K562 (cell line): Measurements from ENCODE around the gene PDZD2. TPM values are rescaled to one million over a fixed set of nuclear protein-coding genes. Genes with fewer than 3 reads are reported as not detected.
A peak's percentile ranks its signal among the peaks of the same experiment; 100 is the strongest.

ENCODE experiments used
- ATAC-seq: fragments of 200-7000 bp; cut with Tn5 transposase; 3 replicates; pipeline ENCODE4 v1.9.1; 2020; ENCODE audit warnings: moderate library complexity
- BruUV-seq: library from RNA; stranded (reverse); fragments of 400-500 nt; replicated peaks from 2 replicates; lab custom pipeline; 2021; lab: Mats Ljungman, UMichigan
- CTCF ChIA-PET: fragments of 300-600 bp; formaldehyde crosslinking; extraction: SDS; loops from one replicate; lab custom pipeline; 2021; ENCODE audit warnings: low intra/inter-chr PET ratio; lab: Yijun Ruan, JAX
- POLR2A ChIA-PET: fragments of 300-600, 350-650 bp; sonication (Branson Sonifier 250); formaldehyde crosslinking; extraction: SDS; loops from one replicate; lab custom pipeline; 2021; ENCODE audit warnings: antibody characterized with exemption, inconsistent platforms; lab: Yijun Ruan, JAX
- DNase-seq, 4 experiments: peaks; one replicate each; pipeline versions ENCODE4 v3.0.0 to v3.0.0-alpha.2; 2011 to 2018; ENCODE audit warnings: low spot score in 3 of 4, mixed read lengths in 3 of 4; ENCODE audit errors: extremely low read depth in 1 of 4
- FAIRE-seq: peaks from 2 replicates; lab custom pipeline; 2011; peaks lifted over from hg19 to GRCh38; lab: Jason Lieb, UNC
- H2AFZ ChIP-seq: 2 replicates; pipeline ENCODE4 v1.6.0; 2011; ENCODE audit warnings: low read depth, low read length, control low read depth, inconsistent platforms
- H3K27ac ChIP-seq: fragments of 200-600 bp; 3 replicates; pipeline ENCODE4 v1.8.0; 2011; ENCODE audit warnings: low read depth, mild to moderate bottlenecking, control low read depth, inconsistent platforms, low read length, moderate library complexity, mixed read lengths; ENCODE audit errors: extremely low read depth
- H3K27me3 ChIP-seq, 2 experiments: fragments of 300-600 bp in 1 of 2; 2 replicates in 1 of 2; 3 replicates in 1 of 2; pipeline versions ENCODE4 v1.6.0 to v1.8.0; 2011; ENCODE audit warnings: inconsistent platforms in 2 of 2, low read length in 2 of 2, mild to moderate bottlenecking in 1 of 2, mixed read lengths in 1 of 2, moderate library complexity in 1 of 2; ENCODE audit not compliant: control insufficient read depth in 2 of 2, insufficient read depth in 2 of 2
- H3K36me3 ChIP-seq: fragments of 300-600 bp; 3 replicates; pipeline ENCODE4 v1.8.0; 2011; ENCODE audit warnings: mild to moderate bottlenecking, low read length, inconsistent platforms; ENCODE audit not compliant: control insufficient read depth, insufficient read depth
- H3K4me1 ChIP-seq, 2 experiments: fragments of 200-600 bp in 1 of 2; replicated peaks in 1 of 2; 2 replicates in 1 of 2; 3 replicates in 1 of 2; pipeline versions ENCODE4 v1.5.1 to v1.8.0; 2011; ENCODE audit warnings: inconsistent platforms in 2 of 2, low read length in 2 of 2, mild to moderate bottlenecking in 1 of 2, mixed read lengths in 1 of 2, moderate library complexity in 1 of 2; ENCODE audit not compliant: control insufficient read depth in 2 of 2, insufficient read depth in 2 of 2
- H3K4me2 ChIP-seq: 2 replicates; pipeline ENCODE4 v1.6.1; 2011; ENCODE audit warnings: low read length, control low read depth, inconsistent platforms, mixed read lengths; ENCODE audit not compliant: insufficient read depth
- H3K4me3 ChIP-seq: fragments of 200-600 bp; sonication (generic), shearing (Covaris generic); 2 replicates; pipeline ENCODE4 v1.5.1; 2016; ENCODE audit warnings: control low read depth, inconsistent platforms
- H3K79me2 ChIP-seq: fragments of 200-600 bp; 3 replicates; pipeline ENCODE4 v1.8.0; 2011; ENCODE audit warnings: low read length, inconsistent platforms; ENCODE audit not compliant: control insufficient read depth, insufficient read depth
- H3K9ac ChIP-seq, 2 experiments: 2 replicates each; pipeline versions ENCODE4 v1.6.0 to v1.6.1; 2011; ENCODE audit warnings: low read depth in 2 of 2, low read length in 2 of 2, control low read depth in 1 of 2, inconsistent platforms in 1 of 2, mild to moderate bottlenecking in 1 of 2, mixed read lengths in 1 of 2; ENCODE audit not compliant: insufficient read depth in 1 of 2
- H3K9me1 ChIP-seq: one replicate; pipeline ENCODE4 v1.6.0; 2011; ENCODE audit warnings: inconsistent platforms, mild to moderate bottlenecking, low read length, moderate library complexity; ENCODE audit not compliant: control insufficient read depth, insufficient read depth
- H3K9me3 ChIP-seq: replicated peaks from 2 replicates; pipeline ENCODE4 v1.5.1; 2011; ENCODE audit warnings: low read depth, low read length, inconsistent platforms; ENCODE audit not compliant: control insufficient read depth, insufficient read depth
- H4K20me1 ChIP-seq: replicated peaks from 2 replicates; pipeline ENCODE4 v1.6.1; 2011; ENCODE audit warnings: low read length, inconsistent platforms, mixed read lengths; ENCODE audit not compliant: control insufficient read depth, insufficient read depth
- FOSL1 ChIP-seq: fragments of 200-800 bp; sonication (Bioruptor generic); conservative IDR thresholded peaks from 2 replicates; pipeline ENCODE4 v1.6.1; 2016; ENCODE audit warnings: missing genetic modification characterization, missing compliant biosample characterization
- RBM14 ChIP-seq: fragments of 200-400 bp; formaldehyde crosslinking; IDR thresholded peaks from 2 replicates; pipeline ENCODE4 v1.6.1; 2018; ENCODE audit warnings: low read depth, mild to moderate bottlenecking, low read length, moderate library complexity, borderline replicate concordance; ENCODE audit not compliant: insufficient read depth
- TRIM25 ChIP-seq: fragments of 450-650 bp; IDR thresholded peaks from 2 replicates; pipeline ENCODE4 v1.7.0; 2016; ENCODE audit warnings: borderline replicate concordance
- whole genome bisulfite sequencing: fragments of 100-300 bp; shearing (Covaris generic); methylation state at CpG from one replicate; pipeline ENCODE4 v1.1.6; 2016; ENCODE audit warnings: low coverage, mixed read lengths; ENCODE audit not compliant: insufficient coverage; ENCODE audit errors: missing lambda C conversion rate; 5-methylcytosine and 5-hydroxymethylcytosine counted together
- in situ Hi-C: fragments of 300-500 bp; cut with MboI; formaldehyde crosslinking; loops from 4 replicates; pipeline ENCODE4 v1.15.0; 2018; ENCODE audit warnings: inconsistent platforms, mixed read lengths
- intact Hi-C: fragments of 100-400 bp; cut with micrococcal nuclease; formaldehyde crosslinking; loops from 2 replicates; pipeline ENCODE4 v1.14.2; 2022
- polyA plus RNA-seq, 8 experiments: library from polyadenylated mRNA; depleted of rRNA in 4 of 8; stranded (reverse) in 5 of 8; unstranded in 3 of 8; fragments of >200 nt; fragmentation: Nextera tagmentation in 2 of 8; fragmentation: Illumina TruSeq in 1 of 8; extraction: Ambion mirVana in 2 of 8; extraction: Trizol in 1 of 8; gene quantifications; 2 replicates each; pipeline versions ENCODE4 v1.2.1 to v1.2.3, GENCODE V29; 2011 to 2014; ENCODE audit warnings: inconsistent platforms in 1 of 8, missing spikeins in 1 of 8
- total RNA-seq, 7 experiments: library from RNA; depleted of rRNA in 6 of 7; stranded (reverse); fragments of >200 nt in 6 of 7; fragmentation: Illumina TruSeq in 2 of 7; extraction: Trizol in 2 of 7; gene quantifications; 2 replicates each; pipeline versions ENCODE4 v1.2.1 to v1.2.3, GENCODE V29; 2011 to 2021; ENCODE audit warnings: low replicate concordance in 1 of 7

Gene PDZD2
- total and polyA plus RNA-seq, 9 of the 15 experiments (the other 6 are each of a cell fraction or from before 2014, with no cell fraction given) = 0.02 to 0.08 (median 0.04) TPM; not detected in 6

- no peaks in the 10 kb centered on the region for H4K20me1 ChIP-seq
- H2AFZ ChIP-seq = no peak overlapping the region
- H3K9me1 ChIP-seq = peaks cover 4% of the 10 kb centered on the region
- H3K27me3 ChIP-seq = peaks cover 22 to 35% of the 10 kb centered on the region in 2 experiments
- no peak overlapping the region for H3K4me2 ChIP-seq
- ATAC-seq (no peak), DNase-seq (no peak), FAIRE-seq (no peak)
- no peaks in the 10 kb centered on the region for H3K36me3 ChIP-seq
- no peak overlapping the region for H3K27ac ChIP-seq
- POLR2A ChIA-PET = interaction anchor here (0.7 kb wide), 1 partner anchor 119 kb away, joined by 3 read pairs; no protein-coding TSS in a partner anchor
- TF ChIP-seq FOSL1 (peak; percentile 30; the same call in 1 of the 2 replicates), RBM14 (no peak)
- in situ Hi-C loops (no loop called here), intact Hi-C loops (no loop called here)
- WGBS = 0% methylated on average over 1 of the region's 1 CpG
- no peak overlapping the region for H3K9ac ChIP-seq
- CTCF ChIA-PET = no interaction called here
- no peak overlapping the region for H3K4me3 ChIP-seq
- H3K4me1 ChIP-seq = no peaks in the 10 kb centered on the region
- BruUV-seq = no TSS peak
- no peaks in the 10 kb centered on the region for H3K9me3 ChIP-seq
- H3K79me2 ChIP-seq = no peaks in the 10 kb centered on the region
Measured at GRCh38 chr5:31613651-31614050, 25.3 kb upstream of the PDZD2 start.

GRCh38 chr5:31614151-31615020 is 24.5 kb upstream of the PDZD2 start:
- no peak overlapping the region for H3K4me3 ChIP-seq
- no peak overlapping the region for H3K9ac ChIP-seq
- POLR2A ChIA-PET = interaction anchor here (0.7 to 1.3 kb wide), 2 partner anchors 10 to 118 kb away, joined by 3 to 4 read pairs; no protein-coding TSS in a partner anchor
- TF ChIP-seq TRIM25 = no peak
- TF ChIP-seq, all 486 proteins: peak for 0
- WGBS = 11% methylated on average over 11 of the region's 11 CpGs
- Histone ChIP-seq H3K9me3 (no peaks in the 10 kb centered on the region), H3K9me1 (peaks cover 4% of the 10 kb centered on the region), H3K79me2 (no peaks in the 10 kb centered on the region), H3K4me2 (no peak overlapping the region), H4K20me1 (no peaks in the 10 kb centered on the region), H3K27ac (no peak overlapping the region), H2AFZ (no peak overlapping the region), H3K36me3 (no peaks in the 10 kb centered on the region), H3K27me3 (peaks cover 20 to 37% of the 10 kb centered on the region in 2 experiments), H3K4me1 (no peaks in the 10 kb centered on the region)
- intact Hi-C loops = no loop called here
- in situ Hi-C loops = no loop called here
- no TSS peak for BruUV-seq
- DNase-seq = no peak
- no peak for ATAC-seq
- FAIRE-seq = no peak
- CTCF ChIA-PET = no interaction called here
